H9 (cell line): Measurements from ENCODE around the gene SLX4IP. TPM values are rescaled to one million over a fixed set of nuclear protein-coding genes. Genes with fewer than 3 reads are reported as not detected.

Experiments
- DNase-seq: peaks from one replicate; pipeline ENCODE4 v3.0.0-alpha.2; 2017
- H2AFZ ChIP-seq: one replicate; pipeline ENCODE4 v1.6.1; 2013; ENCODE audit warnings: mild to moderate bottlenecking, low read length, control low read depth, moderate library complexity
- H2AK5ac ChIP-seq: 2 replicates; pipeline ENCODE4 v1.6.1; 2013; ENCODE audit warnings: low read length, control low read depth, mixed read lengths; ENCODE audit not compliant: insufficient read length
- H2BK120ac ChIP-seq: one replicate; pipeline ENCODE4 v1.6.1; 2013; ENCODE audit warnings: low read depth, mild to moderate bottlenecking, low read length, control low read depth, inconsistent platforms; ENCODE audit not compliant: poor library complexity, severe bottlenecking
- H2BK12ac ChIP-seq: 2 replicates; pipeline ENCODE4 v1.6.1; 2013; ENCODE audit warnings: low read length, control low read depth, mixed read lengths, low read depth; ENCODE audit not compliant: insufficient read length
- H2BK15ac ChIP-seq: 2 replicates; pipeline ENCODE4 v1.6.1; 2013; ENCODE audit warnings: low read depth, low read length, control low read depth
- H2BK20ac ChIP-seq: one replicate; pipeline ENCODE4 v1.6.1; 2013; ENCODE audit warnings: low read depth, mild to moderate bottlenecking, low read length, control low read depth, inconsistent platforms; ENCODE audit not compliant: poor library complexity, severe bottlenecking
- H2BK5ac ChIP-seq: 2 replicates; pipeline ENCODE4 v1.6.1; 2013; ENCODE audit warnings: low read length, control low read depth, mixed read lengths; ENCODE audit not compliant: insufficient read length
- H3K14ac ChIP-seq: 2 replicates; pipeline ENCODE4 v1.6.1; 2013; ENCODE audit warnings: low read length, control low read depth; ENCODE audit not compliant: insufficient read depth
- H3K18ac ChIP-seq: 2 replicates; pipeline ENCODE4 v1.6.1; 2013; ENCODE audit warnings: low read depth, mild to moderate bottlenecking, mixed read lengths, low read length, control low read depth; ENCODE audit not compliant: insufficient read length
- H3K23ac ChIP-seq: 2 replicates; pipeline ENCODE4 v1.6.1; 2013; ENCODE audit warnings: low read length, control low read depth, mixed read lengths, low read depth; ENCODE audit not compliant: insufficient read length
- H3K23me2 ChIP-seq: 2 replicates; pipeline ENCODE4 v1.6.1; 2013; ENCODE audit warnings: low read depth, mild to moderate bottlenecking, mixed read lengths, low read length, control low read depth; ENCODE audit not compliant: insufficient read length, poor library complexity, severe bottlenecking
- H3K27ac ChIP-seq: 2 replicates; pipeline ENCODE4 v1.5.1; 2013; ENCODE audit warnings: low read length, control low read depth, mixed read lengths, low read depth; ENCODE audit not compliant: insufficient read length
- H3K27me3 ChIP-seq: 2 replicates; pipeline ENCODE4 v1.6.1; 2013; ENCODE audit warnings: low read length, control low read depth, inconsistent platforms; ENCODE audit not compliant: insufficient read depth
- H3K4ac ChIP-seq: 2 replicates; pipeline ENCODE4 v1.6.1; 2013; ENCODE audit warnings: low read depth, mild to moderate bottlenecking, control low read depth, inconsistent platforms, low read length, moderate library complexity
- H3K4me1 ChIP-seq: 2 replicates; pipeline ENCODE4 v1.6.1; 2013; ENCODE audit warnings: low read length, control low read depth, inconsistent platforms; ENCODE audit not compliant: insufficient read depth
- H3K4me2 ChIP-seq: 2 replicates; pipeline ENCODE4 v1.6.1; 2013; ENCODE audit warnings: low read length, control low read depth, mixed read lengths; ENCODE audit not compliant: insufficient read length, insufficient read depth
- H3K56ac ChIP-seq: 2 replicates; pipeline ENCODE4 v1.6.1; 2013; ENCODE audit warnings: low read depth, mild to moderate bottlenecking, mixed read lengths, low read length, control low read depth; ENCODE audit not compliant: insufficient read length
- H3K79me1 ChIP-seq: 2 replicates; pipeline ENCODE4 v1.6.1; 2013; ENCODE audit warnings: low read depth, mild to moderate bottlenecking, moderate library complexity, low read length, control low read depth, inconsistent platforms; ENCODE audit not compliant: insufficient read depth, poor library complexity, severe bottlenecking
- H3K79me2 ChIP-seq: 2 replicates; pipeline ENCODE4 v1.6.1; 2013; ENCODE audit warnings: low read length, control low read depth, inconsistent platforms; ENCODE audit not compliant: insufficient read depth
- H3K9ac ChIP-seq: 2 replicates; pipeline ENCODE4 v1.6.1; 2013; ENCODE audit warnings: low read length, control low read depth, mixed read lengths; ENCODE audit not compliant: insufficient read length; ENCODE audit errors: extremely low read depth
- H3K9me3 ChIP-seq: one replicate; pipeline ENCODE4 v1.6.1; 2013; ENCODE audit warnings: low read depth, low read length, inconsistent platforms; ENCODE audit not compliant: control insufficient read depth
- H3T11ph ChIP-seq: one replicate; pipeline ENCODE4 v1.6.1; 2013; ENCODE audit warnings: mild to moderate bottlenecking, low read length, control low read depth, inconsistent platforms
- H4K20me1 ChIP-seq: one replicate; pipeline ENCODE4 v1.6.1; 2013; ENCODE audit not compliant: control insufficient read depth, insufficient read length, insufficient read depth
- H4K5ac ChIP-seq: 2 replicates; pipeline ENCODE4 v1.6.1; 2013; ENCODE audit warnings: low read depth, mild to moderate bottlenecking, mixed read lengths, low read length, control low read depth; ENCODE audit not compliant: insufficient read length
- H4K8ac ChIP-seq: replicated peaks from 2 replicates; pipeline ENCODE4 v1.6.1; 2013; ENCODE audit warnings: low read length, control low read depth, mixed read lengths, low read depth; ENCODE audit not compliant: insufficient read length
- H4K91ac ChIP-seq: 2 replicates; pipeline ENCODE4 v1.6.1; 2013; ENCODE audit warnings: low read depth, mild to moderate bottlenecking, moderate library complexity, mixed read lengths, low read length, control low read depth; ENCODE audit not compliant: insufficient read length
- H3K27ac Mint-ChIP-seq, 3 experiments: 2 replicates in 2 of 3; 3 replicates in 1 of 3; pipeline ENCODE4 v1.8.0; 2020 to 2021; ENCODE audit warnings: mixed read lengths in 3 of 3, mild to moderate bottlenecking in 1 of 3, moderate library complexity in 1 of 3
- H3K27me3 Mint-ChIP-seq: 2 replicates; pipeline ENCODE4 v1.8.0; 2021; ENCODE audit warnings: low read depth, mild to moderate bottlenecking, moderate library complexity, mixed read lengths
- H3K36me3 Mint-ChIP-seq, 3 experiments: 2 replicates in 2 of 3; 3 replicates in 1 of 3; pipeline ENCODE4 v1.8.0; 2020 to 2021; ENCODE audit warnings: low read depth in 3 of 3, mixed read lengths in 3 of 3; ENCODE audit not compliant: insufficient read depth in 1 of 3
- H3K4me1 Mint-ChIP-seq, 2 experiments: 2 replicates each; pipeline ENCODE4 v1.8.0; 2020; ENCODE audit warnings: mixed read lengths in 2 of 2
- H3K4me3 Mint-ChIP-seq, 2 experiments: 2 replicates in 1 of 2; 3 replicates in 1 of 2; pipeline ENCODE4 v1.8.0; 2020 to 2021; ENCODE audit warnings: mild to moderate bottlenecking in 2 of 2, mixed read lengths in 2 of 2, moderate library complexity in 1 of 2
- H3K9me3 Mint-ChIP-seq, 2 experiments: 2 replicates in 1 of 2; 3 replicates in 1 of 2; pipeline ENCODE4 v1.8.0; 2020; ENCODE audit warnings: mild to moderate bottlenecking in 2 of 2, mixed read lengths in 2 of 2, moderate library complexity in 1 of 2
- WGBS: extraction: QIAGEN DNeasy Blood & Tissue Kit; methylation state at CpG from one replicate; pipeline ENCODE4 v1.1.7; 2013; ENCODE audit warnings: missing lambda C conversion rate, low lambda C conversion rate, mixed read lengths; ENCODE audit not compliant: insufficient read length; ENCODE audit errors: extremely low coverage; 5-methylcytosine and 5-hydroxymethylcytosine counted together
- total RNA-seq: library from RNA; stranded (reverse); gene quantifications from 2 replicates; pipeline ENCODE4 v1.2.1, GENCODE V29; 2021
- TF ChIP-seq, protein P1 (sequence below): fragments of 200-600 bp; sonication (generic); conservative IDR thresholded peaks from 3 replicates; pipeline ENCODE4 v1.8.0; 2021; ENCODE audit warnings: antibody characterized with exemption, mild to moderate bottlenecking

SLX4IP gene
- total RNA-seq, 1 experiment from 2014 or later = 7.9 TPM

GRCh38 chr20:10645205-10645570 is 210.1 kb downstream of the SLX4IP start:
- no peak overlapping the region for H4K5ac ChIP-seq
- Mint-ChIP-seq H3K4me1 (peaks cover 27 to 38% of the 10 kb centered on the region in 2 experiments), H3K36me3 (peaks cover 68 to 100% (median 90%) of the 10 kb centered on the region in 3 experiments), H3K27me3 (no peaks in the 10 kb centered on the region; the same call in 1 of the 2 replicates), H3K4me3 (no peak overlapping the region), H3K9me3 (no peaks in the 10 kb centered on the region), H3K27ac (peak overlapping the region in 1 of 3 experiments; percentile 73; a peak in 2 of 7 replicates)
- no peak overlapping the region for H2BK15ac ChIP-seq
- no peaks in the 10 kb centered on the region for H3K9me3 ChIP-seq
- TF ChIP-seq, protein P1, sequence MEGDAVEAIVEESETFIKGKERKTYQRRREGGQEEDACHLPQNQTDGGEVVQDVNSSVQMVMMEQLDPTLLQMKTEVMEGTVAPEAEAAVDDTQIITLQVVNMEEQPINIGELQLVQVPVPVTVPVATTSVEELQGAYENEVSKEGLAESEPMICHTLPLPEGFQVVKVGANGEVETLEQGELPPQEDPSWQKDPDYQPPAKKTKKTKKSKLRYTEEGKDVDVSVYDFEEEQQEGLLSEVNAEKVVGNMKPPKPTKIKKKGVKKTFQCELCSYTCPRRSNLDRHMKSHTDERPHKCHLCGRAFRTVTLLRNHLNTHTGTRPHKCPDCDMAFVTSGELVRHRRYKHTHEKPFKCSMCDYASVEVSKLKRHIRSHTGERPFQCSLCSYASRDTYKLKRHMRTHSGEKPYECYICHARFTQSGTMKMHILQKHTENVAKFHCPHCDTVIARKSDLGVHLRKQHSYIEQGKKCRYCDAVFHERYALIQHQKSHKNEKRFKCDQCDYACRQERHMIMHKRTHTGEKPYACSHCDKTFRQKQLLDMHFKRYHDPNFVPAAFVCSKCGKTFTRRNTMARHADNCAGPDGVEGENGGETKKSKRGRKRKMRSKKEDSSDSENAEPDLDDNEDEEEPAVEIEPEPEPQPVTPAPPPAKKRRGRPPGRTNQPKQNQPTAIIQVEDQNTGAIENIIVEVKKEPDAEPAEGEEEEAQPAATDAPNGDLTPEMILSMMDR = no peak
- H2BK120ac ChIP-seq = no peak overlapping the region
- peaks cover 12% of the 10 kb centered on the region; the same call in 1 of the 2 replicates for H3K4me1 ChIP-seq
- H3T11ph ChIP-seq = no peak overlapping the region
- H3K79me2 ChIP-seq = no peaks in the 10 kb centered on the region
- H3K27ac ChIP-seq = no peak overlapping the region
- H4K91ac ChIP-seq = no peak overlapping the region
- H3K23ac ChIP-seq = no peak overlapping the region
- no peaks in the 10 kb centered on the region for H3K79me1 ChIP-seq
- H2BK20ac ChIP-seq = no peak overlapping the region
- no peak overlapping the region for H2AFZ ChIP-seq
- no peak overlapping the region for H3K14ac ChIP-seq
- no peak overlapping the region for H3K4ac ChIP-seq
- H3K4me2 ChIP-seq = no peak overlapping the region
- DNase-seq = no peak
- H4K20me1 ChIP-seq = no peaks in the 10 kb centered on the region
- H2BK5ac ChIP-seq = no peak overlapping the region
- no peak overlapping the region for H3K56ac ChIP-seq
- H3K9ac ChIP-seq = no peak overlapping the region
- H3K27me3 ChIP-seq = no peaks in the 10 kb centered on the region
- H2BK12ac ChIP-seq = no peak overlapping the region
- WGBS = no CpG with 5 or more reads among the region's 10 CpGs
- no peaks in the 10 kb centered on the region for H3K23me2 ChIP-seq
- no peak overlapping the region for H2AK5ac ChIP-seq
- no peak overlapping the region for H4K8ac ChIP-seq
- no peak overlapping the region for H3K18ac ChIP-seq
